ENCODE results near the gene EEF1AKMT1. TPM values are rescaled to one million over a fixed set of nuclear protein-coding genes. Genes with fewer than 3 reads are reported as not detected.

The EEF1AKMT1 gene
- polyA plus RNA-seq, 1 experiment: 5.8 TPM

DNA sequence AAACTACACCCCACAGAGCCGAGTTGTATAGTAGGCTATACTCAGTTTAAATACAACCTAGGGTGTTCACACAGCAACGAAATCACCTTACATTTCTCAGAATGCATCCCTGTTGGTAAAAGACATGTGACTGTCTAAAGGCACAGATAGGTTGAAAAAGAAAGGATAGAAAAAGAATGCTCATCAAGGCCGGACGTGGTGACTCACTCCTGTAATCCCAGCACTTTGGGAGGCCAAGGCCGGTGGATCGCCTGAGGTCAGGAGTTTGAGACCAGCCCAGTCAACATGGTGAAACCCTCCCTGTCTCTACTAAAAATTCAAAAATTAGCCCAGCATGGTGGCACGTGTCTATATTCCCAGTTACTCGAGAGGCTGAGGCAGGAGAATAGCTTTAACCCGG lies 74.0 kb downstream of the EEF1AKMT1 start:
- ChIA-PET POLR2A (no interaction called here), CTCF (no interaction called here)
- Histone ChIP-seq H3K36me3 (ENCODE audit: control insufficient read depth, insufficient read depth, low read length) (no peaks in the 10 kb centered on the region), H3K27me3 (ENCODE audit: control insufficient read depth, insufficient read depth, low read length) (no peaks in the 10 kb centered on the region), H3K4me3 (ENCODE audit: low read depth, low read length) (no peak overlapping the region)
- TF ChIP-seq, protein P1, sequence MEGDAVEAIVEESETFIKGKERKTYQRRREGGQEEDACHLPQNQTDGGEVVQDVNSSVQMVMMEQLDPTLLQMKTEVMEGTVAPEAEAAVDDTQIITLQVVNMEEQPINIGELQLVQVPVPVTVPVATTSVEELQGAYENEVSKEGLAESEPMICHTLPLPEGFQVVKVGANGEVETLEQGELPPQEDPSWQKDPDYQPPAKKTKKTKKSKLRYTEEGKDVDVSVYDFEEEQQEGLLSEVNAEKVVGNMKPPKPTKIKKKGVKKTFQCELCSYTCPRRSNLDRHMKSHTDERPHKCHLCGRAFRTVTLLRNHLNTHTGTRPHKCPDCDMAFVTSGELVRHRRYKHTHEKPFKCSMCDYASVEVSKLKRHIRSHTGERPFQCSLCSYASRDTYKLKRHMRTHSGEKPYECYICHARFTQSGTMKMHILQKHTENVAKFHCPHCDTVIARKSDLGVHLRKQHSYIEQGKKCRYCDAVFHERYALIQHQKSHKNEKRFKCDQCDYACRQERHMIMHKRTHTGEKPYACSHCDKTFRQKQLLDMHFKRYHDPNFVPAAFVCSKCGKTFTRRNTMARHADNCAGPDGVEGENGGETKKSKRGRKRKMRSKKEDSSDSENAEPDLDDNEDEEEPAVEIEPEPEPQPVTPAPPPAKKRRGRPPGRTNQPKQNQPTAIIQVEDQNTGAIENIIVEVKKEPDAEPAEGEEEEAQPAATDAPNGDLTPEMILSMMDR (IDR thresholded peaks at IDR 0.05; ENCODE audit: insufficient read depth, low read depth, low read length): no peak
- no peak for DNase-seq (ENCODE audit: low read depth)

DNA sequence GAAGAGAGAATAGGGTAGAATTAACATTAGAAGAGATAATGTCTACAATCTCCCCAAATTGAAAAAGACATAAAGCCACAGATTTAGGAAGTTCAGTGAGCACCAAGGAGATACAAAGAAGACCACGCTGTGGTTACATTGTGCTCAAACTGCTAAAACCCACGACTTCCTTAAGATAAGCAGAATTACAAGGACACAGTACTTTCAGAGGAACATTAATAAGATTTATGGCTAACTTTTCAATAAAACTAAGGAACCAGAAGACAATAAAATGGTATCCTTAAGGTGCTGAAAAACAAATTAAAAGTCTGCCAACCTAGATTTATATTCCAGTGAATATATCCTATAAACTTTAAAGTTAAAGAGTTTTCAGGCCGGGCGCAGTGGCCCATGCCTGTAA lies 77.7 kb downstream of the EEF1AKMT1 start:
- no peak overlapping the region for H3K4me3 ChIP-seq (ENCODE audit: low read depth, low read length)
- ChIA-PET CTCF (no interaction called here), POLR2A (no interaction called here)
- H3K27me3 ChIP-seq (ENCODE audit: control insufficient read depth, insufficient read depth, low read length): no peaks in the 10 kb centered on the region
- no peaks in the 10 kb centered on the region for H3K36me3 ChIP-seq (ENCODE audit: control insufficient read depth, insufficient read depth, low read length)
- DNase-seq (ENCODE audit: low read depth): no peak
- TF ChIP-seq, protein P1 (IDR thresholded peaks at IDR 0.05; ENCODE audit: insufficient read depth, low read depth, low read length): no peak

DNA sequence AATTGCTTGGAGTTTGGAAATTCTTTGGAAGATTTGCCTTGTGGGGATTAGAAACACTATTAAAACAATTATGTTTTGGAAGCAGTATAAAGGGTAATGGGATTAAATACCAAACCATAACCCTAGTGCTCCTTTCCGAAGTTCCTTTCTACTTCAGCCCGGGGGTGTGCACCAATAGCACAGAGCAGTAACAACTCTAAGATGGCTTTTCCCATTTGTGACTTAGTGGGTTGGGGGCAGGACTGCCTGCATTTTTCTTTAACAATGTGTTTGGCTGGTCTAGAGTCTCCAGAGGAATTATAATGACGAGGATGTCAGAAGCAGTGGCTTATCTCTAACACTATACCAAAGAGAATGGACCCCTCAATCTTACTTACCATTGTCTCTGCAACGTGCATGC lies 82.1 kb downstream of the EEF1AKMT1 start:
- no peaks in the 10 kb centered on the region for H3K36me3 ChIP-seq (ENCODE audit: control insufficient read depth, insufficient read depth, low read length)
- TF ChIP-seq, protein P1 (IDR thresholded peaks at IDR 0.05; ENCODE audit: insufficient read depth, low read depth, low read length): no peak
- H3K27me3 ChIP-seq (ENCODE audit: control insufficient read depth, insufficient read depth, low read length): no peaks in the 10 kb centered on the region
- CTCF ChIA-PET: interaction anchor here (0.6 kb wide), 1 partner anchor 82 kb away, joined by 4 read pairs; no protein-coding TSS in a partner anchor
- no peak overlapping the region for H3K4me3 ChIP-seq (ENCODE audit: low read depth, low read length)
- POLR2A ChIA-PET: no interaction called here
- no peak for DNase-seq (ENCODE audit: low read depth)

DNA sequence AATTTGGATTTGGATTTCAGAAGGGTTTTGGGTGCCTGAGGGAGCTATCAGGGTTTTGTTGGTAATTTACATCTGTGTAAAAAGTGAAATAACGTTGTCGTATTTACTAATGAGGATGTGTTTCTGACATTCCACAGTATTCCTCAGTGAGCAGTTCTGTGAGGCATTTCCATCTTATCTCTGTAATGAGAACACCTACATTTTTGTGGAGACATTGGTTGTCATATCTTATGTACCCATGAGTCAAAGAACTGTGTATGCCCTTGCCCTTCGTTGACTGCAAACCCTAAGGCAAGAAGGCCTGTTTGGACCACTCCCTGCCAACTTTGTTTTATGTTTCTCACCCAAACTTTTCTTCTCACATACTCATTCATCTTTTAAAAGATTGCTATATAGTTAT lies 84.5 kb downstream of the EEF1AKMT1 start:
- no peak for DNase-seq (ENCODE audit: low read depth)
- TF ChIP-seq, protein P1 (IDR thresholded peaks at IDR 0.05; ENCODE audit: insufficient read depth, low read depth, low read length): no peak
- Histone ChIP-seq H3K27me3 (ENCODE audit: control insufficient read depth, insufficient read depth, low read length) (no peaks in the 10 kb centered on the region), H3K4me3 (ENCODE audit: low read depth, low read length) (no peak overlapping the region), H3K36me3 (ENCODE audit: control insufficient read depth, insufficient read depth, low read length) (no peaks in the 10 kb centered on the region)
- ChIA-PET POLR2A (no interaction called here), CTCF (interaction anchor here (0.9 kb wide), 1 partner anchor 33 kb away, joined by 3 read pairs; no protein-coding TSS in a partner anchor)

DNA sequence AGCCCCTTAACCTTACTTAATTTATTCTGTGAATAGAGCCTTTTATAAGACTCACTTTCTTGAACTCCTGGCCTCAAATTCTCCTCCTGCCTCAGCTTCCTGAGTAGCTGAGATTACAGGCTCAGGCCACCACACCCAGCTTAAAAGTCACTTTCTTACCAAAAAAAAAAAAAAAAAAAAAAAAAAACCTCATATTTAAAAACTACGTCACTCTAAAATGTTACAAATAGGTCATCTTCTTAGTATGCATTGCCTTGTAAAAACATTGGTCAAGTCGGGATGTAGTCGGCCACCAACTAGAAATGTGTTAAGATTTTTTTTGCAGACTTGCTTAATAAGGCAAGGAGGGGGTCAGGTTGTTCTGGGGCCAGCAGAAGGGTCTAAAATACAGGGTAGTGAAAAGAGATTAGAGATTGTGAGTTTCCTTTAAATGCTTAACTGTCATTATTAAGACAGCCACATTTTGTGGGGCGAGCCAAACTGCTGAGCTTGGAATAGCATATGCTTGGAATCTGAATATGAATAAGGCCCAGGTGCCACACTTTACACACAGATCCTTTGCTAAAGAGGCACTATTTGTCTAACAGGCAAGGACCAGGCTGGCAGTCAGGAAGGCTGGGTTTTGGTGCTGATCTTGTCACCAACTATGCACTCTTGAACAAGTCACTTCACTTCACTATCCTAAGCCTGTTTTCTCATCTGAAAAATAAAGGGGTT lies 86.7 kb downstream of the EEF1AKMT1 start:
- ChIA-PET POLR2A (no interaction called here), CTCF (no interaction called here)
- TF ChIP-seq, protein P1 (IDR thresholded peaks at IDR 0.05; ENCODE audit: insufficient read depth, low read depth, low read length): no peak
- no peak overlapping the region for H3K4me3 ChIP-seq (ENCODE audit: low read depth, low read length)
- no peaks in the 10 kb centered on the region for H3K36me3 ChIP-seq (ENCODE audit: control insufficient read depth, insufficient read depth, low read length)
- DNase-seq (ENCODE audit: low read depth): no peak
- H3K27me3 ChIP-seq (ENCODE audit: control insufficient read depth, insufficient read depth, low read length): no peaks in the 10 kb centered on the region

Measured in BJ (cell line).